DOHH2 (cell line): ENCODE data around the gene NMNAT2.

ENCODE experiments used
- EZH2phosphoT487 ChIP-seq: fragments of 200-600 bp; sonication (generic); IDR thresholded peaks from 2 replicates; pipeline ENCODE4 v1.6.1; 2017; ENCODE audit warnings: borderline replicate concordance, mild to moderate bottlenecking, antibody characterized with exemption, low read length, moderate library complexity, mixed read lengths
- TF ChIP-seq, protein P1 (sequence below): fragments of 200-600 bp; sonication (generic); IDR thresholded peaks from one replicate; pipeline ENCODE4 v1.5.1; 2014; ENCODE audit warnings: antibody characterized with exemption, mild to moderate bottlenecking, low read depth, low read length; ENCODE audit not compliant: poor library complexity, severe bottlenecking

DNA sequence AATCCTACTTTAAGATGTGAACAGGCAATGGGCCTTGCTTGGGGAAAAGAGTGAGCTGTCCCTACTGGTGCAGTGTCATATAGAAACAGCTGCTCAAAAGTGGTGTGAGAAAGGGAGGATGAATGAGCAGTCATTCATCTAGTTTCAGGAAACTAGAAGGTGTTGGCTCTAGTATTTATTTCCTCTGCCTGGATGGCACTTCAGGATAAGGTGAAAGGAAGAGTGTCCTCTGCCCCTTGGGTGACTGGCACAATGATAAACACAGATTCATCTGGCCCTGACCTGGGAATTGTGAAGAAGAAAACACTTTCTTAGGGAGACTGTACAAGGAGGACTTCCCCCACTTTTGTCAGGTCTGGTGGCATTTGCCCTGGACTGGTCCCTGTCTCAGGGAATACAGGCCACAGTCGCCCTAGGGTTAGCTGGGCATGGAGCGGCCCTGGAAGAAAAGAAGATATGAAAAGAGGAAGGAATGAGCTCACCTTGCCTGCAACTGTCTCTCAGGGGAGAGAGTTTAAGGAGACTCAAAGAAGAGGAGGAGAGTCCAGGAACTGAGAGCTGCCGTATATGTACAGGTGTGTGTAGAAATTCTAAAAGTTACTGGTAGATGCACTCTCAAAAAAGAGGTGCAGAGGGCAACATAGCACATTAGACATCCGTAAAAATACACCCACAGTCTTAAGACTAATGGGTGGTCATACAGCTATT is 13.8 kb upstream of the NMNAT2 start:
- TF ChIP-seq, protein P1, sequence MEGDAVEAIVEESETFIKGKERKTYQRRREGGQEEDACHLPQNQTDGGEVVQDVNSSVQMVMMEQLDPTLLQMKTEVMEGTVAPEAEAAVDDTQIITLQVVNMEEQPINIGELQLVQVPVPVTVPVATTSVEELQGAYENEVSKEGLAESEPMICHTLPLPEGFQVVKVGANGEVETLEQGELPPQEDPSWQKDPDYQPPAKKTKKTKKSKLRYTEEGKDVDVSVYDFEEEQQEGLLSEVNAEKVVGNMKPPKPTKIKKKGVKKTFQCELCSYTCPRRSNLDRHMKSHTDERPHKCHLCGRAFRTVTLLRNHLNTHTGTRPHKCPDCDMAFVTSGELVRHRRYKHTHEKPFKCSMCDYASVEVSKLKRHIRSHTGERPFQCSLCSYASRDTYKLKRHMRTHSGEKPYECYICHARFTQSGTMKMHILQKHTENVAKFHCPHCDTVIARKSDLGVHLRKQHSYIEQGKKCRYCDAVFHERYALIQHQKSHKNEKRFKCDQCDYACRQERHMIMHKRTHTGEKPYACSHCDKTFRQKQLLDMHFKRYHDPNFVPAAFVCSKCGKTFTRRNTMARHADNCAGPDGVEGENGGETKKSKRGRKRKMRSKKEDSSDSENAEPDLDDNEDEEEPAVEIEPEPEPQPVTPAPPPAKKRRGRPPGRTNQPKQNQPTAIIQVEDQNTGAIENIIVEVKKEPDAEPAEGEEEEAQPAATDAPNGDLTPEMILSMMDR = no peak
- TF ChIP-seq EZH2phosphoT487 = no peak
